Activated CD8-positive, alpha-beta T cell treated with anti-CD3 and anti-CD28 coated beads for 36 hours (primary cell): ENCODE results near the gene VSTM2L. TPM values are rescaled to one million over a fixed set of nuclear protein-coding genes. Genes with fewer than 3 reads are reported as not detected.

Source experiments
- ATAC-seq: fragments of 200-7000 bp; cut with Tn5 transposase; one replicate; pipeline ENCODE4 v1.10.0; 2021; ENCODE audit warnings: mild to moderate bottlenecking, moderate library complexity
- CTCF ChIA-PET: fragments of 350-600 bp; sonication (Branson Sonifier 250); formaldehyde crosslinking; loops from one replicate; lab custom pipeline; 2021; ENCODE audit warnings: antibody characterized with exemption; lab: Charles Lee
- POLR2A ChIA-PET: fragments of 350-600 bp; sonication (Branson Sonifier 250); formaldehyde crosslinking; loops from one replicate; lab custom pipeline; 2021; ENCODE audit warnings: antibody characterized with exemption; lab: Charles Lee
- DNase-seq: peaks from one replicate; pipeline ENCODE4 v3.0.0-alpha.2; 2020
- H3K27ac Mint-ChIP-seq: one replicate; pipeline ENCODE4 v1.8.0; 2021; ENCODE audit warnings: mild to moderate bottlenecking, mixed read lengths
- H3K27me3 Mint-ChIP-seq: one replicate; pipeline ENCODE4 v1.8.0; 2021; ENCODE audit warnings: mixed read lengths
- H3K36me3 Mint-ChIP-seq: one replicate; pipeline ENCODE4 v1.8.0; 2021; ENCODE audit warnings: low read depth, mixed read lengths
- H3K4me1 Mint-ChIP-seq: one replicate; pipeline ENCODE4 v1.8.0; 2021; ENCODE audit warnings: low read depth, mixed read lengths
- H3K4me3 Mint-ChIP-seq: one replicate; pipeline ENCODE4 v1.8.0; 2021; ENCODE audit warnings: mild to moderate bottlenecking, moderate library complexity, mixed read lengths
- H3K9me3 Mint-ChIP-seq: one replicate; pipeline ENCODE4 v1.8.0; 2021; ENCODE audit warnings: mixed read lengths
- CTCF ChIP-seq: fragments of 200-600 bp; IDR thresholded peaks from one replicate; pipeline ENCODE4 v1.8.0; 2022; ENCODE audit warnings: antibody characterized with exemption, mild to moderate bottlenecking
- intact Hi-C: fragments of 100-400 bp; cut with micrococcal nuclease; formaldehyde crosslinking; loops from one replicate; pipeline ENCODE4 v1.10.0; 2022
- total RNA-seq, 2 experiments: library from RNA; stranded (reverse); gene quantifications; one replicate each; pipeline ENCODE4 v1.2.3, GENCODE V29; 2021

The VSTM2L gene
- total RNA-seq, 2 experiments from 2014 or later, result not detected

DNA sequence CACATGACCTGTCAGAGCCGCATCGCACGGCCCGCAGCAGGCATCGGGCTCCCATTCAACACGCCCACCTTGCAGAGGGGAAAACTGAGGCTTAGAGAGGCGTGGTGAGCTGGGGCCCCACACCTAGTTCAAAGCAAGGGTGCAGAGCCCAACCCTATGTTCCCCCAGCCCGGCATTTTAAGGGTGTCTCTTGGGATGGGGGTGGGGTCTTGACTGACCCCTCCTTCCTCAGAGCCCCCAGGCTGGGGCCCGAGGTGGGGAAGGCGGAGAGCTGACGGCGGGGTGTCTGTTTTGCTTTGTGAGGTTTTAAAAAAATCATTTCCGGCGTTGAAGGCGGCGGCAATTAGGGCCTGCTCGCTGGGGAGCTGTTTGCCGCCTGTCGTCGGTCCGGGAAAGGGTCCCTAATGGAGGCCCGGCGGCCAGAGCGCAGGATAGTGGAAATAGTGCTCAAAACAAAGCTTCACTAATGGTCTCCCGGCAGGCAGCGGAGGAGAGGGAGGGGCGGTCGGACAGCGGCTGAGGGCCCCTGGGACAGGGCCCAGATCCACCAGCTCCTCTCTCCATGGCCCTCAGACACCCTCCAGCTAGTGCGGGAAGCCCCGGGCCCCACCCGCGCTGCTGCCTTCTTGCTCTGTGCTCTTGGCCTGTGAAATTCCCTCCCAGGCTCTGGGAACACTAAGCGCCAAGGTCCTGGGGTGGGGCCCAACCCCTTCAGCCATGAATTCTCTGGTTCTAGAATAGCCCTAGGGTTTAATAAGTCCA, 11.9 kb downstream of the VSTM2L start:
- intact Hi-C loops, result no loop called here
- peak overlapping the region; percentile 58 for H3K27ac Mint-ChIP-seq
- peaks cover 44% of the 10 kb centered on the region for H3K27me3 Mint-ChIP-seq
- peaks cover 18% of the 10 kb centered on the region for H3K4me1 Mint-ChIP-seq
- DNase-seq (peak; percentile 38), ATAC-seq (peak; percentile 50)
- no peaks in the 10 kb centered on the region for H3K36me3 Mint-ChIP-seq
- H3K9me3 Mint-ChIP-seq, result no peaks in the 10 kb centered on the region
- CTCF ChIA-PET, result interaction anchor here (0.9 to 1.3 kb wide), 2 partner anchors 13 to 76 kb away, joined by 3 read pairs; no protein-coding TSS in a partner anchor
- POLR2A ChIA-PET, result no interaction called here
- no peak for TF ChIP-seq CTCF
- H3K4me3 Mint-ChIP-seq, result peak overlapping the region; percentile 30

DNA sequence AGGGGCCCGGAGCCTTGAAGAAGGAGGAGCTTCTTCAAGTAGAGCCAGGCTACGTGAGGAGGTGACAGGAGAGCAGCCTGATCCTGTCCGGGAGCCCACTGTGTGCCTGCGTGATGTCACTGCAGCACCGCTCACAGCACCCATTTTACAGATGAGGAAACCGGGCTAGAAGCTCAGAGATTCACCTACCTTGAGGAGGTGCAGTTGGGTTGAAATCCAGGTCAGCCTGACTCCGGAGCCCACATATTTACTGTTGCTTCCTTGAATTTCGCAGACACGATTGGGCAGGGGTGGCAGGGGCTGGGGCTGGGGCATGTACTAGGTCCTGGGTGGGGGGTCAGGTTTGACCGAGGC, 12.5 kb downstream of the VSTM2L start:
- Mint-ChIP-seq H3K9me3 (no peaks in the 10 kb centered on the region), H3K4me1 (peaks cover 18% of the 10 kb centered on the region), H3K27me3 (peaks cover 42% of the 10 kb centered on the region), H3K36me3 (no peaks in the 10 kb centered on the region), H3K27ac (no peak overlapping the region), H3K4me3 (no peak overlapping the region)
- CTCF ChIA-PET, result interaction anchor here (0.9 to 1.3 kb wide), 2 partner anchors 13 to 76 kb away, joined by 3 read pairs; no protein-coding TSS in a partner anchor
- TF ChIP-seq CTCF, result no peak
- POLR2A ChIA-PET, result no interaction called here
- ATAC-seq (peak; percentile 7), DNase-seq (no peak)
- intact Hi-C loops, result no loop called here

DNA sequence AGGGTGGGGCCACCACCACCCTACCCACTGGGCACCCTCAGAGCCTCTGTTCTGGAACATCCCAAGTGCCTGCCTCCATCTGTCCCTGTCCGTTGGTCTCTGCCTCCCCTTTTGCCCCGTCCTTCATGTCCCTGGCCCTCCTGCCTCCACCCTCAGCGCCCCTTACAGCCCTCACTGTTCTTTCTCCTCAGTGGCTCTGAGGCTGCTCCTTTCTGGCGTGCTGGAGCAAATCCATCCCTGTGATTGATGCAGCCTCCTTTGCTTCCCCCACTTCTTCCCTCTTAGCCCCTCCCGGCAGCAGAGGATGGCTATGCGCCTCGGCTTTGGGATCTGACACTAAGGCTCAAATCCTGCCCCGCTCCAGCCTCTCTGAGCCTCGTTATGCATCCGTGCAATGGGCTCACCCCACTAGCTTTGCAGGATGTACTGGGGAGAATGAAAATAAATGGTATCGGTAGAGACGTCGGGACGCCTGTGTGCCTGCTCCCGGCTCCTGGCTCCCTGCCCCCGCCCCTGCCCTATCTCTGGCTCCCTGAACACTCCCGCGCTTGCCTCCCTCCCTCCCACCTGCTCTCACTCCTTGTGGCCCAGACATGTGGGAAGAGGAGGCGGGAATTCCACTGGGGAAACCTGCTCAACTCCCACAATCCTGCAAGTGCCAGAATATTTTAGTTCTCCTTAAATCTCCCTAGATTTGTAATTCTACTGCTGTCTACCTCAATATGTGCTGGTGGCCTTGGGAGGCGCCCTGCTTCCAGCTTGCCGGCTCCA, 13.1 kb downstream of the VSTM2L start:
- intact Hi-C loops, result no loop called here
- Mint-ChIP-seq H3K27me3 (peaks cover 43% of the 10 kb centered on the region), H3K27ac (no peak overlapping the region), H3K4me3 (no peak overlapping the region), H3K4me1 (peaks cover 18% of the 10 kb centered on the region), H3K9me3 (no peaks in the 10 kb centered on the region), H3K36me3 (no peaks in the 10 kb centered on the region)
- TF ChIP-seq CTCF, result no peak
- ATAC-seq (no peak), DNase-seq (no peak)
- ChIA-PET POLR2A (no interaction called here), CTCF (interaction anchor here (0.9 kb wide), 1 partner anchor 75 kb away, joined by 3 read pairs; no protein-coding TSS in a partner anchor)

GRCh38 chr20:37917461-37917860, 14.5 kb downstream of the VSTM2L start:
- ATAC-seq (no peak), DNase-seq (no peak)
- Mint-ChIP-seq H3K4me1 (peaks cover 22% of the 10 kb centered on the region), H3K27ac (no peak overlapping the region), H3K4me3 (no peak overlapping the region), H3K9me3 (no peaks in the 10 kb centered on the region), H3K36me3 (no peaks in the 10 kb centered on the region), H3K27me3 (peaks cover 34% of the 10 kb centered on the region)
- intact Hi-C loops, result no loop called here
- TF ChIP-seq CTCF, result no peak
- POLR2A ChIA-PET, result interaction anchor here (0.6 kb wide), 1 partner anchor 59 kb away, joined by 3 read pairs; no protein-coding TSS in a partner anchor
- CTCF ChIA-PET, result interaction anchor here (1.1 kb wide), 1 partner anchor 12 kb away, joined by 4 read pairs; no protein-coding TSS in a partner anchor
